H1 (cell line): Measurements from ENCODE around the gene RFNG. TPM values are rescaled to one million over a fixed set of nuclear protein-coding genes. Genes with fewer than 3 reads are reported as not detected.

ENCODE experiments used
- CTCF ChIA-PET: fragments of 300-600 bp; sonication (Branson Sonifier 250); formaldehyde crosslinking; loops from one replicate; lab custom pipeline; 2021; ENCODE audit not compliant: partially characterized antibody; lab: Charles Lee
- POLR2A ChIA-PET: fragments of 300-600 bp; sonication (Branson Sonifier 250); formaldehyde crosslinking; loops from one replicate; lab custom pipeline; 2021; ENCODE audit warnings: inconsistent platforms; ENCODE audit not compliant: partially characterized antibody; lab: Charles Lee
- DNase-seq, 2 experiments: peaks; one replicate each; pipeline versions ENCODE4 v3.0.0 to v3.0.0-alpha.2; 2010 to 2022; ENCODE audit warnings: low spot score in 2 of 2, low read depth in 1 of 2, mixed read lengths in 1 of 2
- FAIRE-seq: peaks from 2 replicates; lab custom pipeline; 2011; peaks lifted over from hg19 to GRCh38; lab: Jason Lieb, UNC
- H2AFZ ChIP-seq: 2 replicates; pipeline ENCODE4 v1.8.1; 2012; ENCODE audit warnings: low read length, inconsistent platforms
- H2AK5ac ChIP-seq: 2 replicates; pipeline ENCODE4 v1.6.1; 2013; ENCODE audit warnings: low read depth, low read length
- H2BK120ac ChIP-seq: replicated peaks from 2 replicates; pipeline ENCODE3; 2013; ENCODE audit warnings: low read depth, low read length, inconsistent platforms
- H2BK12ac ChIP-seq: 2 replicates; pipeline ENCODE4 v1.6.1; 2013; ENCODE audit warnings: low read depth, low read length
- H2BK15ac ChIP-seq: 2 replicates; pipeline ENCODE4 v1.6.1; 2013; ENCODE audit warnings: low read length
- H2BK20ac ChIP-seq: 2 replicates; pipeline ENCODE4 v1.6.1; 2013; ENCODE audit warnings: low read length
- H2BK5ac ChIP-seq: 2 replicates; pipeline ENCODE4 v1.6.1; 2013; ENCODE audit warnings: low read depth, low read length
- H3K14ac ChIP-seq: 2 replicates; pipeline ENCODE4 v1.6.1; 2013; ENCODE audit warnings: inconsistent platforms; ENCODE audit not compliant: insufficient read length
- H3K18ac ChIP-seq: 2 replicates; pipeline ENCODE4 v1.6.1; 2013; ENCODE audit warnings: low read length; ENCODE audit errors: extremely low read depth
- H3K23ac ChIP-seq: 2 replicates; pipeline ENCODE4 v1.6.1; 2013; ENCODE audit warnings: inconsistent platforms; ENCODE audit not compliant: insufficient read length
- H3K23me2 ChIP-seq: 2 replicates; pipeline ENCODE4 v1.6.1; 2013; ENCODE audit warnings: low read depth, low read length
- H3K27ac ChIP-seq: 2 replicates; pipeline ENCODE4 v1.6.1; 2011; ENCODE audit warnings: low read depth, low read length, inconsistent platforms
- H3K27me3 ChIP-seq, 4 experiments: replicated peaks in 1 of 4; 1 replicate in 1 of 4; 2 replicates in 3 of 4; pipeline versions ENCODE4 v1.6.1 to v1.8.1; 2011 to 2013; ENCODE audit warnings: low read length in 3 of 4, mild to moderate bottlenecking in 3 of 4, inconsistent platforms in 2 of 4, mixed read lengths in 2 of 4, moderate library complexity in 1 of 4; ENCODE audit not compliant: control insufficient read depth in 3 of 4, insufficient read depth in 3 of 4; ENCODE audit errors: extremely low read depth in 1 of 4
- H3K36me3 ChIP-seq, 4 experiments: 2 replicates each; pipeline versions ENCODE4 v1.6.1 to v1.8.1; 2011 to 2013; ENCODE audit warnings: mild to moderate bottlenecking in 4 of 4, low read length in 3 of 4, moderate library complexity in 2 of 4, control low read depth in 1 of 4, inconsistent platforms in 1 of 4; ENCODE audit not compliant: insufficient read depth in 4 of 4, control insufficient read depth in 2 of 4
- H3K4ac ChIP-seq: replicated peaks from 2 replicates; pipeline ENCODE3; 2013; ENCODE audit warnings: low read length, low read depth, mixed read lengths, inconsistent platforms; ENCODE audit not compliant: insufficient read length
- H3K4me1 ChIP-seq, 4 experiments: replicated peaks in 1 of 4; 1 replicate in 1 of 4; 2 replicates in 3 of 4; pipeline versions ENCODE4 v1.6.1 to v1.8.1; 2011 to 2013; ENCODE audit warnings: low read length in 3 of 4, inconsistent platforms in 2 of 4, mixed read lengths in 1 of 4; ENCODE audit not compliant: insufficient read depth in 4 of 4, control insufficient read depth in 3 of 4
- H3K4me2 ChIP-seq, 2 experiments: 2 replicates each; pipeline versions ENCODE4 v1.6.1 to v1.8.1; 2011 to 2013; ENCODE audit warnings: low read depth in 2 of 2, low read length in 2 of 2, control low read depth in 1 of 2, inconsistent platforms in 1 of 2, mild to moderate bottlenecking in 1 of 2; ENCODE audit not compliant: insufficient read depth in 1 of 2
- H3K4me3 ChIP-seq, 4 experiments: fragments of 200-600, 300-600 bp in 1 of 4; sonication (generic), shearing (Covaris generic), sonication (Bioruptor Twin) in 1 of 4; 2 replicates each; pipeline versions ENCODE4 v1.5.1 to v1.8.1; 2011 to 2016; ENCODE audit warnings: low read length in 4 of 4, low read depth in 3 of 4, control low read depth in 2 of 4, inconsistent platforms in 2 of 4, mild to moderate bottlenecking in 2 of 4, mixed read lengths in 1 of 4, moderate library complexity in 1 of 4; ENCODE audit not compliant: insufficient read depth in 2 of 4; ENCODE audit errors: extremely low read depth in 1 of 4
- H3K56ac ChIP-seq: replicated peaks from 2 replicates; pipeline ENCODE3; 2013; ENCODE audit warnings: low read depth, mild to moderate bottlenecking, mixed read lengths, low read length, inconsistent platforms; ENCODE audit not compliant: insufficient read length
- H3K79me1 ChIP-seq: 2 replicates; pipeline ENCODE4 v1.6.1; 2013; ENCODE audit warnings: low read depth, low read length, control low read depth
- H3K79me2 ChIP-seq, 2 experiments: 2 replicates each; pipeline versions ENCODE4 v1.6.1 to v1.8.1; 2012 to 2013; ENCODE audit warnings: low read length in 2 of 2, mild to moderate bottlenecking in 2 of 2, inconsistent platforms in 1 of 2; ENCODE audit not compliant: insufficient read depth in 2 of 2, control insufficient read depth in 1 of 2
- H3K9ac ChIP-seq, 4 experiments: replicated peaks in 1 of 4; 1 replicate in 1 of 4; 2 replicates in 3 of 4; pipeline versions ENCODE4 v1.6.1 to v1.8.1; 2011 to 2013; ENCODE audit warnings: low read depth in 3 of 4, low read length in 3 of 4, control low read depth in 2 of 4, mild to moderate bottlenecking in 2 of 4, moderate library complexity in 2 of 4, inconsistent platforms in 1 of 4; ENCODE audit errors: extremely low read depth in 1 of 4
- H3K9me3 ChIP-seq, 2 experiments: 2 replicates each; pipeline versions ENCODE4 v1.6.1 to v1.8.1; 2012 to 2013; ENCODE audit warnings: mild to moderate bottlenecking in 2 of 2, moderate library complexity in 2 of 2, control low read depth in 1 of 2, inconsistent platforms in 1 of 2, low read depth in 1 of 2, low read length in 1 of 2, mixed read lengths in 1 of 2; ENCODE audit not compliant: insufficient read depth in 2 of 2
- H4K20me1 ChIP-seq, 2 experiments: replicated peaks in 1 of 2; 2 replicates each; pipeline versions ENCODE3 to v1.8.1; 2011 to 2013; ENCODE audit warnings: inconsistent platforms in 2 of 2, low read length in 2 of 2, mild to moderate bottlenecking in 1 of 2; ENCODE audit not compliant: insufficient read depth in 2 of 2, control insufficient read depth in 1 of 2
- H4K5ac ChIP-seq: 2 replicates; pipeline ENCODE4 v1.6.1; 2013; ENCODE audit warnings: low read length, low read depth, mixed read lengths, inconsistent platforms; ENCODE audit not compliant: insufficient read length
- H4K8ac ChIP-seq: 2 replicates; pipeline ENCODE4 v1.8.0; 2013; ENCODE audit warnings: mild to moderate bottlenecking, moderate library complexity, low read length, inconsistent platforms; ENCODE audit not compliant: insufficient read depth; ENCODE audit errors: extremely low read depth
- H4K91ac ChIP-seq: replicated peaks from 2 replicates; pipeline ENCODE3; 2013; ENCODE audit warnings: low read length, mixed read lengths, inconsistent platforms; ENCODE audit not compliant: insufficient read length
- ASH2L ChIP-seq: fragments of 200-600, 300-600 bp; sonication (generic); IDR thresholded peaks from one replicate; pipeline ENCODE4 v1.7.1; 2017; ENCODE audit warnings: low read length
- CHD2 ChIP-seq: IDR thresholded peaks from 2 replicates; pipeline ENCODE4 v1.6.1; 2012; ENCODE audit warnings: low read length, improper control_type of control experiment
- CTBP2 ChIP-seq: IDR thresholded peaks from 2 replicates; pipeline ENCODE4 v1.7.0; 2011; ENCODE audit warnings: borderline replicate concordance, mild to moderate bottlenecking, moderate library complexity, mixed read lengths, low read length; ENCODE audit not compliant: insufficient read depth, insufficient read length
- GABPA ChIP-seq: IDR thresholded peaks from 2 replicates; pipeline ENCODE4 v1.6.1; 2011; ENCODE audit warnings: mild to moderate bottlenecking, low read length, moderate library complexity, borderline replicate concordance; ENCODE audit not compliant: insufficient read depth
- JUND ChIP-seq: IDR thresholded peaks from 2 replicates; pipeline ENCODE4 v1.6.1; 2011; ENCODE audit warnings: mild to moderate bottlenecking, improper control_type of control experiment, low read length
- NRF1 ChIP-seq: IDR thresholded peaks from 2 replicates; pipeline ENCODE4 v1.6.1; 2011; ENCODE audit warnings: mild to moderate bottlenecking, low read depth, low read length, improper control_type of control experiment
- RFX5 ChIP-seq: IDR thresholded peaks from 2 replicates; pipeline ENCODE4 v1.6.1; 2011; ENCODE audit warnings: low read depth, low read length, improper control_type of control experiment, borderline replicate concordance
- SIN3A ChIP-seq, 2 experiments: IDR thresholded peaks in 1 of 2; conservative IDR thresholded peaks in 1 of 2; 2 replicates each; pipeline ENCODE4 v1.6.1; 2011 to 2012; ENCODE audit warnings: low read length in 2 of 2, improper control_type of control experiment in 1 of 2, low read depth in 1 of 2, mild to moderate bottlenecking in 1 of 2
- SP1 ChIP-seq: IDR thresholded peaks from 2 replicates; pipeline ENCODE4 v1.6.1; 2011; ENCODE audit warnings: low read depth, low read length
- SUZ12 ChIP-seq: fragments of 200-600 bp; sonication (generic); IDR thresholded peaks from 2 replicates; pipeline ENCODE4 v1.6.1; 2012; ENCODE audit warnings: mild to moderate bottlenecking, inconsistent platforms, low read length, moderate library complexity, mixed read lengths
- TAF7 ChIP-seq: optimal IDR thresholded peaks from 2 replicates; pipeline ENCODE3; 2011; ENCODE audit warnings: low read depth, mild to moderate bottlenecking, inconsistent platforms, low read length, moderate library complexity, borderline replicate concordance
- TBP ChIP-seq: IDR thresholded peaks from 2 replicates; pipeline ENCODE4 v1.6.1; 2011; ENCODE audit warnings: low read depth, low read length, improper control_type of control experiment
- whole genome bisulfite sequencing, 2 experiments: shearing (Covaris generic) in 1 of 2; methylation state at CpG; one replicate each; pipeline versions ENCODE4 v1.1.6 to v1.1.7; 2013 to 2015; ENCODE audit warnings: low lambda C conversion rate in 2 of 2, mixed read lengths in 2 of 2, inconsistent platforms in 1 of 2, low coverage in 1 of 2, missing lambda C conversion rate in 1 of 2; ENCODE audit not compliant: insufficient replicate concordance in 2 of 2, insufficient coverage in 1 of 2, insufficient read length in 1 of 2; ENCODE audit errors: extremely low coverage in 1 of 2, missing lambda C conversion rate in 1 of 2; 5-methylcytosine and 5-hydroxymethylcytosine counted together
- polyA plus RNA-seq, 7 experiments: library from polyadenylated mRNA; depleted of rRNA in 3 of 7; stranded (reverse) in 5 of 7; unstranded in 2 of 7; fragments of >200 nt in 5 of 7; fragments of 200-250 nt in 2 of 7; gene quantifications; 1 replicate in 5 of 7; 2 replicates in 1 of 7; 4 replicates in 1 of 7; pipeline versions ENCODE4 v1.2.1 to v1.2.3, GENCODE V29; 2011 to 2013; ENCODE audit warnings: missing spikeins in 2 of 7, mixed read lengths in 2 of 7
- total RNA-seq: library from RNA; stranded (reverse); fragmentation: NEBNext Ultra II Directional; extraction: Animal tissue kit (Norgen Biotek cat#: 25700); gene quantifications from 2 replicates; pipeline ENCODE4 v1.2.1, GENCODE V29; 2021

Gene RFNG
- total and polyA plus RNA-seq, 2 of the 8 experiments (the other 6 are each of a cell fraction or from before 2014, with no cell fraction given) = 26.7 to 28.4 TPM

GRCh38 chr17:82034371-82035011 lies 17.1 kb downstream of the RFNG start:
- H4K8ac ChIP-seq = no peak overlapping the region
- no peak overlapping the region for H3K4me2 ChIP-seq
- no peak overlapping the region for H3K9ac ChIP-seq
- TF ChIP-seq CHD2 = 0 out of 2 replicates have a peak, but pooled peaks have one; percentile 37
- no peak for TF ChIP-seq JUND
- no peak for TF ChIP-seq ASH2L
- TF ChIP-seq SIN3A (conservative IDR thresholded peaks at IDR 0.05 in 1 of 2, IDR thresholded peaks at IDR 0.05 in 1 of 2; ENCODE audit: low read depth in 1 of 2, low read length in 2 of 2) = no peak
- peak; percentile 16; the same call in 1 of the 2 replicates for TF ChIP-seq TBP
- TF ChIP-seq TAF7 = no peak
- TF ChIP-seq GABPA = no peak
- no peak for TF ChIP-seq CTBP2
- TF ChIP-seq SUZ12 = no peak
- peak; percentile 95 for TF ChIP-seq SP1
- no peak for TF ChIP-seq NRF1
- no peak for TF ChIP-seq RFX5

More at GRCh38 chr17:82034371-82035011, 17.1 kb downstream of the RFNG start:
- Histone ChIP-seq H3K27me3 (no peaks in the 10 kb centered on the region; a peak in 1 of 7 replicates), H3K27ac (no peak overlapping the region), H4K20me1 (peaks cover 2 to 12% of the 10 kb centered on the region in 2 experiments), H4K5ac (no peak overlapping the region), H2BK120ac (no peak overlapping the region), H3K14ac (no peak overlapping the region), H3K23ac (no peak overlapping the region), H2BK20ac (no peak overlapping the region), H3K79me1 (peaks cover 3% of the 10 kb centered on the region; the same call in 1 of the 2 replicates), H3K4me3 (no peak overlapping the region), H3K4ac (no peak overlapping the region), H3K4me1 (peaks cover 3 to 13% (median 7%) of the 10 kb centered on the region in 4 experiments; a peak in 6 of 7 replicates), H2BK15ac (no peak overlapping the region), H3K79me2 (peaks cover 0 to 2% of the 10 kb centered on the region in 2 experiments; a peak in 1 of 4 replicates), H3K9me3 (no peaks in the 10 kb centered on the region), H3K18ac (no peak overlapping the region), H3K36me3 (no peaks in the 10 kb centered on the region; a peak in 1 of 8 replicates), H3K56ac (no peak overlapping the region), H4K91ac (no peak overlapping the region), H3K23me2 (peaks cover 13% of the 10 kb centered on the region; the same call in 1 of the 2 replicates), H2BK12ac (no peak overlapping the region), H2AK5ac (no peak overlapping the region), H2BK5ac (no peak overlapping the region), H2AFZ (no peak overlapping the region)
- CTCF ChIA-PET = interaction anchor here (1.2 to 1.9 kb wide), 6 partner anchors 14 to 171 kb away, joined by 3 to 11 read pairs (median 4); no protein-coding TSS in a partner anchor
- 77% methylated on average over 15 of the region's 23 CpGs; no CpG with 5 or more reads in 1 of the 2 experiments for WGBS, 2 experiments
- no peak for FAIRE-seq
- DNase-seq = no peak
- POLR2A ChIA-PET = interaction anchor here (0.7 to 1.8 kb wide), 9 partner anchors 15 to 195 kb away, joined by 3 to 8 read pairs (median 4); no protein-coding TSS in a partner anchor
